Right forelimb (tissue), 1 donor: ENCODE results near the gene RBM12.
"Not testable (repeated sequence)": the region's sequence is repeated elsewhere in the genome, so short reads cannot be mapped to it uniquely, and the experiment has no call there.

Source experiments
- DNase-seq: peaks from one replicate; pipeline ENCODE4 v3.0.0-alpha.2; 2018

Gene RBM12

DNA sequence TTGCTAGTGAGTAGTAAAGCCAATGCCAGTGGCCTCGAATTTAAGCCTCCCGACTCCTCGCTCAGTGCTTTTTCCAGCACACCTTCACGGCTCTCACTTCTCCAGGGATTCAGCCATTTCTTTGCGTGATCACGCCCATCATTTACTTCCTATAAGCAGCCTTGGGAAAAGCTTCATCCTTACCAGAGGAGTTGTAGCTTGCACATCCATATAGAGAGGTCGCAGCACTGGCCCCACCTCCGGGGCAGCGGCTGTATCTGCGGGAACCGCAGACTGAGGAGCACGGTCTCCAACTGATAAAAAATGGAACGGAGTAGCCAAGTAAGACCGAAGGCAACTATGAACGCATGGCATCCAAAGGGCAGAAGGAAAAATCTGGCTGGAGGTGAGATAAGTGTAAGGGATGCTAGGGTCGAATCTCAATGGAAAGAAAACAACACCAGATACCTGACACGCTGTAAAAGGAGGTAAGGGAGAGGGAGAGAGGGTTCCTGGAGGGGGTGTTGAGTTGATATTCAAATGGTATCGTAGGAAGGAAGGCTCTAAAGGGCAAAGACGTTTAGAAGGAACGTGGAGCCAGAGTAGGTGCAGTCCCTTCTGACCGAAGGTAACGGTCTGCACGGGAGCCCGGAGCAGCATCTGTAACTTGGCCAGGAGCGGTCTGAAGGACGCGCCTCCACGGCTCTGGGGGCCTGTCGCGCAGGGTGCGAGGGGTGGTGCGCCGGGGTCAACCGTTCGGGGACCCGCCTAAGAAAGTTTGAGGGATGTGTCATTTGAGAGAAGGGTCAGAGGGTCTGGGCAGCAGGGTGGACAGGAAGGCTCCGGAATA lies 33.8 kb upstream of the RBM12 start:
- no peak for DNase-seq

DNA sequence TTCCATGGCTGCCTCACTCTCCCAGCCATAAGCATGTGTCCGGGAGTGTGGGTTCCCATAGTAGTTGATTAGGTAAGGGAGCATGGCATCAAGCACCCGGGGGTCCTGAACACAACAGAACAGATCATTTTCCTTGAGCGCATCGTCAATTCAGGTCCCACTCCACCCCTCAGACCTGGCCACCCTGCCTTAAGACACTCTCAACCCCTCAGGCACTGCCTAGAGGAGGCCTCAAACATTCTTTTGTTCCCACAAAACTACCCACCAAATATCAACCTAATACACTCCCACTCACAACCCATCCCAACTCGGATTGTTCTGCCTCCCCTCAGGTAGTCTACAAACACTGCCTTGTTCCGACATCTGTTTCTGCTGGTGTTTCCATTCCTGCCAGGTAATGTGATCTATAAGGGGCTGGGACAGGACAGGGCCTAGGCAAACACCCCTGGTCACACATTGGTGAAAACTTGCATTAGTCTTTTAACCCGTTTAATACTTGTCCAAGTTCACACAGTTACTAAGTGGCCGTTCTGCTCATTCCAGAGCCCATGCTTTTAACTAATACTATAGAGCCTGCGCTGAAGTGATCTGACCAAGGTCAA lies 33.1 kb upstream of the RBM12 start:
- DNase-seq: no peak

DNA sequence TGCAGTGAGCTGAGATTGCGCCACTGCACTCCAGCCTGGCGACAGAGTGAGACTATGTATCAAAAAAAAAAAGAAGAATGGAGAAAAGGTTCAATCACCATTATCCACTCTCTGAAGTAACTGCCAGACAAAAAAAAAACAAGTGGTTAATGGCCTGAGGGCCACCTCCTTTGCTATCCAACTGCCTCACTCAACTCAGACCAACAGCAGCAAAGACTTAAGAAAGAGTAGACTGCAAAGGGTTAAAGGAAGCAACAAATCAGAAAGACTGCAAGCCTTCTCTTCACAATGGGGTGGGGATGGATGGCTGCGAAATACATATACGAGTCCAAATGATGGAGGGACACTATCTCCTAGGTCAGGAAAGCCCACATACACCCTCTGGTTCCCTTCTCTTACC lies 31.3 kb upstream of the RBM12 start:
- no peak for DNase-seq

- no peak for DNase-seq
These were observed 30.6 kb upstream of the RBM12 start for GRCh38 chr20:35695245-35695749.

DNA sequence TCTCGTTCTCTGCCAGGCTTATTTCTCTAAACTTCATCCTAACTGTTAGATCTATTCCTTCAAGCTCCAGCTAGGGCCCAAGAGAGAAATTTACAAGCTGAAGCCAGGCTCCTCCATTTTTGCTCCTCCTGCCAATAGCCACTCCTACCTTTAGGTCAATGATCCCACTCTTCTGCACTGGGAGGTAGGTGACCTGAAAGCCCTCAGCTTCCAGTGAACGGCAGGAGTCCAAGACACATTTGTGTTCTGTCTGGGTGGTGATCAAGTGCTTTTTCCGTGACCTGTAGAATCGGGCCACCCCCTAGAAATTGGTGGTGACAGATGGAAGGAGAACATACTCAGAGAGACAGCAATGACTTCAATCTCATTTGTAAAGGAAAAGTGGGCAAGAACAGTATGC lies 25.6 kb upstream of the RBM12 start:
- DNase-seq: no peak

GRCh38 chr20:35686872-35687271 lies 22.2 kb upstream of the RBM12 start:
- DNase-seq: not testable (repeated sequence)

DNA sequence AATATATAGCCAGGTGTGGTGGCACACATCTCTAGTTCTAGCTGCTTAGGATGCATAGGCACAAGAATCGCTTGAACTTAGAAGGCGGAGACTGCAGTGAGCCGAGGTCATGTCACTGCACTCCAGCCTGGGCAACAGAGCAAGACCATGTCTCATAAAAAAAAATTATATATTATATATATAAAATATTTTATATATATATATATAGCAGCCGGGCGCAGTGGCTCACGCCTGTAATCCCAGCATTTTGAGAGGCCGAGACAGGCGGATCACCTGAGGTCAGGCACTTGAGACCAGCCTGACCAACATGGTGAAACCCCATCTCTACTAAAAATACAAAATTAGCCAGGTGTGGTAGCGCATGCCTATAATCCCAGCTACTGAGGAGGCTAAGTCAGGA lies 20.7 kb upstream of the RBM12 start:
- DNase-seq: not testable (repeated sequence)

DNA sequence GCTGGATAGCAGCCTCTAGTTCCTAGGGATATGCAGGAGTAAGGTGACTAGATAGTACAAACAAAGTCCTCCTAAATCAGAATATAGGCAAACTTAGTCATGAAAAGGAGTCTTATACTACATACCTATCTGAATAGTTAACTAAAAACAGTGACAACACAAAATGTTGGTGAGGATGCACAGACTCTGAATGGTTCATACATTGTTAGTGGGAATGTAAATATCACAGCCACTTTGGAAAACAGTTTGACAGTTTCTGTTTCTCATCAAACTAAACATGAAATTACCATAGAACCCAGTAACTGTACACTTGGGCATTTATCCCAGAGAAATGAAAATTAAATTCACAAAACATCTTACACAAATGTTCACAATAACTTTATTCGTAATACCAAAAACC lies 17.3 kb upstream of the RBM12 start:
- no peak for DNase-seq

DNA sequence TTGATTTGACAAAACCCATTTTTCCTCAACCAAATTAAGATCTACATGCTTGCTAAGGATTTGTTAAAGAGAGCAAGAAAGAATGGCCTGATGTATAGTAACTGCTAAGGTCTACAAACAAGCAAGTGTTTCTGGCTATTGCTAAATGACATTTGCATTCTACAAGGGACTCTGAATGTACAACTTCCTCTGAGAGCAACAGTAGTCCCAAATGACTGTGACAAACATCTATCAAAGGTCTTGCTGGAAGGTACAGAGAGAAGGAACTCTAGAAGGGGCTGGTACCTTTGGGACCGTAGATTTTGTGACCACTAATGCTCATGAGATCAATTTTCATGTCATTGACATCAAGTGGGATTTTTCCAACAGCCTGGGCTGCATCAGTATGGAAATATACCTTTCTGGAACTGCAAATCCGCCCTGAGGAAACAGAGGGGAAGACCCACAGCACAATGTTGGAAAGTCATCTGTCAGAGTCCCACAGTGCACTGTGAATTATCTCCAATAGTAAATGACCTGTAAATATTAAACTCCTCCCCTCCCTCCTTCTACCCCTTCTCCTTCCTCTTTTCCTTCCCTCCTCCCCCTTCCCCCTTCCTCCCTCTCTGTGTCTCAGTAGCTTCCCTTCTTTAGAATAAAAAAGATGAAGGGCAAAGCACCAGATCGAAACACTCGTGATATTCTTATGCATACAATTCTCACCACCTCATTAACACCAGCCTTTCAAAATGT lies 15.9 kb upstream of the RBM12 start:
- no peak for DNase-seq

- no peak for DNase-seq
These were observed 10.2 kb upstream of the RBM12 start for GRCh38 chr20:35674921-35675320.

DNA sequence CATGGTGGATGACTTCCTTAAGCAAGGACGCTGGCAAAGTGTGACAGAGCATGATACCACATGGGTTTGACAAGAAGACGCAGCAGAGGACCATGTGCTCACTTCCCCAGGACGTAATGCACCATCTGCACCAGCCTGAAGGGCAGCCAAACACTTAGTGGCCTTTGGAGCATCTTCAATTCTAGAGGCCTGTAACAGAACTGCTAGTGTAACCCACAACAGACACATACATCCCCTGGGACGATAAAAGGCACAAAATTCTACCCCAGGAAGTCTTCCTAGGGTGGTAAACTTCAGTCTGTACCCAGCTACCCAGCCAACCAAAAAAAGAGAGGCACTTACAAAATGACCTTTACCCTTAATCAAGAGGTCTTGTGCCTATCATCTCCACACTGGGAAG lies 9.2 kb upstream of the RBM12 start:
- no peak for DNase-seq

GRCh38 chr20:35669681-35670080 lies 5.0 kb upstream of the RBM12 start:
- DNase-seq: no peak

GRCh38 chr20:35669221-35669620 lies 4.5 kb upstream of the RBM12 start:
- DNase-seq: no peak

- DNase-seq: no peak
These were observed 1.2 kb upstream of the RBM12 start for GRCh38 chr20:35665949-35666288.

- DNase-seq: no peak
These were observed 909 bp downstream of the RBM12 start for GRCh38 chr20:35663516-35664465.

- DNase-seq: no peak
These were observed 2.1 kb downstream of the RBM12 start for GRCh38 chr20:35662551-35662950.

- no peak for DNase-seq
These were observed 2.8 kb downstream of the RBM12 start for GRCh38 chr20:35661908-35662307.

DNA sequence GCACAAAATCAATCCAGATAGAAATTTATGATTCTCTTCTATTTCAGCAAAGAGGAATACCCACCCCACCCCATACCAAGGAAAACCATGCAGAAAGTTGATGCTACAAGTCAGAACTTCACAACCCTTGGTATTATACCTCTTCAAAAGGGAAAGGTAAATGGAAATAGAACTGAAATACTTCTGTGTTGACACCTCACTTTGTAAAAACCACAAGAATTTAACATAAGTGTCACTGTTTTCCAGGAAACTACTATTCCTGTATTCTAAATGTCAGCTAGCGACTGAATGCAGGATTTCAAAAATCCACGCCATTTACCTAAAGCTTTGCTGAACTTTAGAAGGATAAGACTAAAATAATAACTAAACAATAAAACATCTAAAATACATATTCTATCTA lies 3.6 kb downstream of the RBM12 start:
- DNase-seq: no peak

GRCh38 chr20:35660122-35660937 lies 4.4 kb downstream of the RBM12 start:
- DNase-seq: no peak

GRCh38 chr20:35657271-35657670 lies 7.4 kb downstream of the RBM12 start:
- no peak for DNase-seq

DNA sequence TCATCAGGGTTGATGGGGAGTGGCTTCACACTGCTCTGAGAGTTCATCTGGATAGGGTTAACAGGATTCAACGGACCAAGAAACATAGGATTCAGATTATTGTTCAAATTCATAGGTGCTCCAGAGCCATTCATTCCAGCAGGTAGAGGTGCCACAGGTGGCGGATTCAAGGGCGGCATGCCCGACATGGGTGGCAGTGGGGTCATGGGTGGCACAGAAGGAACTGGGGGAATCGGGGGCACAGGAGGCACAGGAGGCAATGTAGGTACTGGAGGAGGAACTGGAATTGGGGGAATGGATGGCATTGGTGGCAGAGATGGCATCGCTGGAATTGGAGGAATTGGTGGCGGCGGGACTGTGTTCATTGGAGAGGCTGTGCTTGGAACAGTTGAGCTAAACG lies 10.3 kb downstream of the RBM12 start:
- DNase-seq: no peak

- DNase-seq: no peak
These were observed 10.8 kb downstream of the RBM12 start for GRCh38 chr20:35653893-35654292.
